ENCODE measurements around the gene CSTPP1. TPM values are rescaled to one million over a fixed set of nuclear protein-coding genes. Genes with fewer than 3 reads are reported as not detected.
"Not testable (repeated sequence)": the region's sequence is repeated elsewhere in the genome, so short reads cannot be mapped to it uniquely, and the experiment has no call there.

Gene CSTPP1
- total RNA-seq, 4 donors from 2014 or later = 4.9 to 33.8 (median 19.5) TPM

DNA sequence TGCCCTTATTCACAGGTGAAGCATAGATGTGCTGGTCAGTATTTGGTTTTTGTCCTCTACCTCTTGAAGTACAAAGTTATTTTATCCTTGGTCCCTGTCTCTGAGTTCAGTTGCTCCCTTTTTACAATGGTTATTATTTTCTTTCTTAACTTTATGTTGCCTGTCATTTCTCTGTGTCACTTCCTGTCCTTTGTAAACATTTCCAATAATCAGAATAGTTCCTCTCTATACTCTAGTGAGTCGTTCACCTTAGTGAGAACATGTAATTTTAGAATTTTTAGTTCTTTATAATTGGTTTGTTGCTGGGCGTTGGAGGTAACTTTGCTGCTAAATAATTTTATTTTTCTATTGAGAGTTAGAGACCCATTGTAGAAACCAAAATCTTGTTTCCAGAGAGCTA, 16.0 kb downstream of the CSTPP1 start:
- intact Hi-C loops (cut with DNase I; ENCODE audit: low total_unique reads) = no loop called here
- TF ChIP-seq, protein P1, sequence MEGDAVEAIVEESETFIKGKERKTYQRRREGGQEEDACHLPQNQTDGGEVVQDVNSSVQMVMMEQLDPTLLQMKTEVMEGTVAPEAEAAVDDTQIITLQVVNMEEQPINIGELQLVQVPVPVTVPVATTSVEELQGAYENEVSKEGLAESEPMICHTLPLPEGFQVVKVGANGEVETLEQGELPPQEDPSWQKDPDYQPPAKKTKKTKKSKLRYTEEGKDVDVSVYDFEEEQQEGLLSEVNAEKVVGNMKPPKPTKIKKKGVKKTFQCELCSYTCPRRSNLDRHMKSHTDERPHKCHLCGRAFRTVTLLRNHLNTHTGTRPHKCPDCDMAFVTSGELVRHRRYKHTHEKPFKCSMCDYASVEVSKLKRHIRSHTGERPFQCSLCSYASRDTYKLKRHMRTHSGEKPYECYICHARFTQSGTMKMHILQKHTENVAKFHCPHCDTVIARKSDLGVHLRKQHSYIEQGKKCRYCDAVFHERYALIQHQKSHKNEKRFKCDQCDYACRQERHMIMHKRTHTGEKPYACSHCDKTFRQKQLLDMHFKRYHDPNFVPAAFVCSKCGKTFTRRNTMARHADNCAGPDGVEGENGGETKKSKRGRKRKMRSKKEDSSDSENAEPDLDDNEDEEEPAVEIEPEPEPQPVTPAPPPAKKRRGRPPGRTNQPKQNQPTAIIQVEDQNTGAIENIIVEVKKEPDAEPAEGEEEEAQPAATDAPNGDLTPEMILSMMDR (IDR thresholded peaks at IDR 0.05) = no peak
- TF ChIP-seq POLR2A (IDR thresholded peaks at IDR 0.05) = no peak

DNA sequence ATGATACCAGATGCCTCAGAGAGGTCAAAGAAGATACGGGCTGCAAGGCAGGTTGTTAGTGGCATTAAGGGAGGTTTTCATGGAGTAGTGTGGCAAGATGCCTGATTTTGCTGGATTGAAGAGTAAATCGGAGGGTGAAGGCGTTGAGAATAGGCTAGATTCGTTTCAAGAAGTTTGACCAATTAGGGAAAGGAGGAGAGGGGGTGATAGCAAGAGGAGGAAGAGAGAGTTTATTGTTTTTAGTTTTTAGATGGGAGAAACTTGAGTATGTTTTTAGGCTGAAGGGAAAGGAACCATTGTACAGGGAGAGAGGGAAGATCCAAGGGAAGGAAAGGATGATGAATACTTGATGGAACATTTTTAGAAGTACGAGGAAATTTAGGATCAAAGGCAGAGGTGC, 16.5 kb downstream of the CSTPP1 start:
- DNase-seq = no peak
- intact Hi-C loops (cut with DNase I; ENCODE audit: low total_unique reads) = no loop called here
- no peak overlapping the region for H3K4me3 ChIP-seq
- no peaks in the 10 kb centered on the region for H3K27me3 ChIP-seq
- H3K9me3 ChIP-seq = no peaks in the 10 kb centered on the region
- H3K27ac ChIP-seq = no peak overlapping the region
- no peak for TF ChIP-seq POLR2A (IDR thresholded peaks at IDR 0.05)
- TF ChIP-seq, protein P1 (IDR thresholded peaks at IDR 0.05) = no peak
- H3K4me1 ChIP-seq = no peaks in the 10 kb centered on the region
- H3K36me3 ChIP-seq = no peaks in the 10 kb centered on the region

More for the DNA sequence above, 16.0 kb downstream of the CSTPP1 start:
- no peak overlapping the region for H3K27ac ChIP-seq
- no peak for DNase-seq
- no peaks in the 10 kb centered on the region for H3K27me3 ChIP-seq
- H3K4me3 ChIP-seq = no peak overlapping the region
- H3K4me1 ChIP-seq = no peaks in the 10 kb centered on the region
- H3K9me3 ChIP-seq = no peaks in the 10 kb centered on the region
- no peaks in the 10 kb centered on the region for H3K36me3 ChIP-seq

DNA sequence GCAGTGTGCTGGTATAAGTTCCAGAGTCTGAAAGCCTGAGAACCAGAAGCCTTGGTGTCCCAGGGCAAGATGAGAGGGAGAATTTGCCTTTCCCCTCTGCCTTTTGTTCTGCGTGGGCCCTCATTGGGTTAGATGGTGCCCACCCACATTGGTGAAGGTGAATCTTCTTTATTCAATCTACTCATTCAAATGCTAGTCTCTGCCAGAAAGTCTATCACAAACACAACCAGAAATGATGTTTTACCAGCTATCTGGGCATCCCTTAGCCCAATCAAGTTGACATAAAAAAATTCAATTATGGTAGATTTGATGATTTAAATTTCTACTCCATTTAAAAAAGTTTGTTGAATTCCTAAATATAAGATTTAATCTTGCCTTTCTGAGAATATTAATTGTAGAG, 22.2 kb downstream of the CSTPP1 start:
- intact Hi-C loops (cut with DNase I; ENCODE audit: low total_unique reads) = no loop called here
- Histone ChIP-seq H3K4me1 (no peaks in the 10 kb centered on the region), H3K9me3 (no peaks in the 10 kb centered on the region), H3K27me3 (no peaks in the 10 kb centered on the region), H3K27ac (no peak overlapping the region), H3K4me3 (no peak overlapping the region), H3K36me3 (no peaks in the 10 kb centered on the region)
- DNase-seq = no peak
- no peak for TF ChIP-seq POLR2A (IDR thresholded peaks at IDR 0.05)
- TF ChIP-seq, protein P1 (IDR thresholded peaks at IDR 0.05) = no peak

DNA sequence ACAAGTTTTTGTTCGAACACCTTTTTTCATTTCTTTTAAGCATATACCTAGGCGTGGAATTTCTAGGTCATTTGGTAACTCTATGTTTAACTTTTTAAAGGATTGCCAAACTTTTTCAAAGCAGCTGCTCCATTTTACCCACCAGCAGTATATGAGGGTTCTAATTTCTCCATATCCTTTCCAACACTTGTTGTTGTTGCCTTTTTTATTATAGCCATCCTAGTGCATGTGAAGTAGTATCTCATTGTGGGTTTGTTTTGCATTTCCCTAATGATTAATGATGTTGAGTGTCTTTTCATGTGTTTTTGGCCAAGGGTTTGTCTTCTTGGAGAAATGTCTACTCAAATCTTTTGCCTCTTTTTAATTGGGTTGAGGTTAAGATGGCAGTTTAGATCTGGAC, 24.5 kb downstream of the CSTPP1 start:
- DNase-seq = no peak
- Histone ChIP-seq H3K9me3 (no peaks in the 10 kb centered on the region), H3K4me1 (no peaks in the 10 kb centered on the region), H3K4me3 (no peak overlapping the region), H3K27ac (no peak overlapping the region), H3K27me3 (no peaks in the 10 kb centered on the region), H3K36me3 (no peaks in the 10 kb centered on the region)
- no peak for TF ChIP-seq POLR2A (IDR thresholded peaks at IDR 0.05)
- TF ChIP-seq, protein P1 (IDR thresholded peaks at IDR 0.05) = no peak
- intact Hi-C loops (cut with DNase I; ENCODE audit: low total_unique reads) = no loop called here

DNA sequence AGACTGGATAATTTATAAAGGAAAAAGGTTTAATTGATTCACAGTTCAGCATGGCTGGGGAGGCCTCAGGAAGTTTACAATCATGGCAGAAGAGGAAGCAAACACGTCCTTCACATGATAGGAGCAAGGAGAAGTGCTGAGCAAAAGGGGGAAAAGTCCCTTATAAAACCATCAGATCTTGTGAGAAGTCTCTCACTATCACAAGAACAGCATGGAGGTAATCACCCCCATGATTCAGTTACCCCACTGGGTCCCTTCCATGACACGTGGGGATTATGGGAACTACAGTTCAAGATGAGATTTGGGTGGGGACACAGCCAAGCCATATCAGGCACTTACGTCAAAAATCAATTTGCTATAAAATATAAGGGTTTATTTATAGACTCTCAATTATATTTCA, 25.3 kb downstream of the CSTPP1 start:
- H3K27me3 ChIP-seq; H3K4me3 ChIP-seq; H3K27ac ChIP-seq; H3K36me3 ChIP-seq; intact Hi-C loops (cut with DNase I; ENCODE audit: low total_unique reads); H3K9me3 ChIP-seq; DNase-seq; H3K4me1 ChIP-seq: not testable (repeated sequence)

DNA sequence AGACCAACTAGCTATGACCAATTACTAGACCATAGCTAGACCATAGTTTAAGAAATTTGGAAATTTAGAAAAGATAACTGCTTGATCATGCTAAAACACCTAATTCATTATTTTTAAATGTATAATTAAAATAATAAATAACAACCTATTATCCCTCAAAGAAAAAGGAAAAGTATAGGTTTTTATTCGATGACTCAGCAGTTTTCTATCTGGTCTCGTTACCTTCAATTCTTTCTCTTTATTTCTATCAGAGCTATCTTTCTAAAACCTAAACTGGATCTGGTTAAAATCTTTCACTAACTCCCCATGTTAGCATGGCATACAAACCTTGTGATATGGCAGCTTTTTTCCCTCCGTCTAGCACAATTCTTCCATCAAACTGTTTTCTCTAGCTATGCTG, 27.3 kb downstream of the CSTPP1 start:
- intact Hi-C loops (cut with DNase I; ENCODE audit: low total_unique reads) = no loop called here
- H3K4me1 ChIP-seq = no peaks in the 10 kb centered on the region
- TF ChIP-seq, protein P1 (IDR thresholded peaks at IDR 0.05) = no peak
- TF ChIP-seq POLR2A (IDR thresholded peaks at IDR 0.05) = no peak
- H3K27ac ChIP-seq = no peak overlapping the region
- DNase-seq = no peak
- H3K36me3 ChIP-seq = no peaks in the 10 kb centered on the region
- H3K27me3 ChIP-seq = no peaks in the 10 kb centered on the region
- no peak overlapping the region for H3K4me3 ChIP-seq
- H3K9me3 ChIP-seq = no peaks in the 10 kb centered on the region
